GM12891 (cell line): ENCODE data around the gene DSCAM.

ENCODE experiments used
- POLR2A ChIP-seq: IDR thresholded peaks from 2 replicates; pipeline ENCODE4 v1.6.1; 2011; ENCODE audit warnings: low read depth, low read length, control low read depth
- POLR2AphosphoS5 ChIP-seq: IDR thresholded peaks from 2 replicates; pipeline ENCODE4 v1.6.1; 2011; ENCODE audit warnings: low read depth, low read length, control low read depth
- SPI1 ChIP-seq: IDR thresholded peaks from 2 replicates; pipeline ENCODE4 v1.6.1; 2011; ENCODE audit warnings: low read depth, low read length, control low read depth
- TAF1 ChIP-seq: IDR thresholded peaks from 2 replicates; pipeline ENCODE4 v1.6.1; 2011; ENCODE audit warnings: low read depth, low read length, control low read depth

- TF ChIP-seq POLR2A (no peak), SPI1 (no peak), TAF1 (no peak), POLR2AphosphoS5 (no peak)
Measured at GRCh38 chr21:40615505-40616376, 231.2 kb downstream of the DSCAM start.
